Measurements from ENCODE around the gene CCND1.

GRCh38 chr11:69611548-69612526 lies 29.1 kb upstream of the CCND1 start:
- no peak for TF ChIP-seq YY1 (IDR thresholded peaks at IDR 0.05; ENCODE audit: insufficient read depth, insufficient read length)
- TF ChIP-seq ZNF274 (IDR thresholded peaks at IDR 0.05; ENCODE audit: low read depth, low read length), result no peak
